Right cardiac atrium (tissue), 5 donors: Measurements from ENCODE around the gene LRRTM4. TPM values are rescaled to one million over a fixed set of nuclear protein-coding genes. Genes with fewer than 3 reads are reported as not detected.

Experiments used
- ATAC-seq, 2 donors: fragments of 200-7000 bp; cut with Tn5 transposase; one replicate each; pipeline versions ENCODE4 v1.8.0 to v1.9.1; 2020; ENCODE audit warnings: moderate library complexity in 2 of 2, mild to moderate bottlenecking in 1 of 2
- DNase-seq, 3 donors: peaks; one replicate each; pipeline ENCODE4 v3.0.0-alpha.2; 2020
- H3K27ac ChIP-seq: one replicate; pipeline ENCODE4 v1.5.1; 2013; ENCODE audit warnings: mild to moderate bottlenecking, low read length, control low read depth, moderate library complexity
- H3K27me3 ChIP-seq: one replicate; pipeline ENCODE4 v1.6.1; 2013; ENCODE audit not compliant: control insufficient read depth, insufficient read depth
- H3K4me1 ChIP-seq: one replicate; pipeline ENCODE4 v1.6.1; 2013; ENCODE audit warnings: low read length; ENCODE audit not compliant: control insufficient read depth, insufficient read depth
- H3K4me3 ChIP-seq: one replicate; pipeline ENCODE4 v1.5.1; 2013; ENCODE audit warnings: low read length, control low read depth
- H3K9me3 ChIP-seq: one replicate; pipeline ENCODE4 v1.6.1; 2013; ENCODE audit warnings: low read length; ENCODE audit not compliant: control insufficient read depth
- WGBS: extraction: QIAGEN DNeasy Blood & Tissue Kit; methylation state at CpG from one replicate; pipeline ENCODE4 v1.1.7; 2013; 5-methylcytosine and 5-hydroxymethylcytosine counted together
- intact Hi-C, 4 donors: fragments of 100-400 bp; cut with DNase I; formaldehyde crosslinking; loops; one replicate each; pipeline versions ENCODE4 v1.11.0 to v1.14.0; 2022 to 2023
- polyA plus RNA-seq: library from polyadenylated mRNA; stranded (reverse); fragments of 200-250 nt; gene quantifications from one replicate; pipeline ENCODE4 v1.2.3, GENCODE V29; 2013
- total RNA-seq, 4 donors: library from RNA; stranded (reverse); fragmentation: NEBNext Ultra II Directional; extraction: Animal tissue kit (Norgen Biotek cat#: 25700); gene quantifications; one replicate each; pipeline ENCODE4 v1.2.1, GENCODE V29; 2021
- donor health status: healthy with polysubstance abuse.
- donor health status: DM: no; HTN: yes; CAD: no.
- donor health status: DM: no; HTN: no; CAD: no.
- donor health status: DM: no; HTN: yes; CAD: no; lungs with severe emphysema.
- donor health status: DM: yes; HTN: yes; CAD: no.

Gene LRRTM4
- total and polyA plus RNA-seq, 5 donors, result 0.09 to 1.0 (median 0.59) TPM

- ATAC-seq (no peak), DNase-seq (no peak)
- no peaks in the 10 kb centered on the region for H3K9me3 ChIP-seq
- intact Hi-C loops, result no loop called here
- H3K27ac ChIP-seq, result no peak overlapping the region
- H3K27me3 ChIP-seq, result no peaks in the 10 kb centered on the region
- WGBS, result 42% methylated on average over 5 of the region's 5 CpGs
- no peaks in the 10 kb centered on the region for H3K4me1 ChIP-seq
- no peak overlapping the region for H3K4me3 ChIP-seq
These were observed 207.5 kb downstream of the LRRTM4 start for GRCh38 chr2:77314721-77315120.

- 40% methylated on average over 3 of the region's 3 CpGs for WGBS
- no peak for DNase-seq
These were observed 211.8 kb downstream of the LRRTM4 start for GRCh38 chr2:77310416-77310815.

GRCh38 chr2:77309725-77310124 lies 212.5 kb downstream of the LRRTM4 start:
- no peaks in the 10 kb centered on the region for H3K4me1 ChIP-seq
- ATAC-seq (no peak), DNase-seq (no peak)
- intact Hi-C loops, result no loop called here
- no peak overlapping the region for H3K27ac ChIP-seq
- no peaks in the 10 kb centered on the region for H3K27me3 ChIP-seq
- 61% methylated on average over 2 of the region's 2 CpGs for WGBS
- H3K9me3 ChIP-seq, result no peaks in the 10 kb centered on the region
- no peak overlapping the region for H3K4me3 ChIP-seq

More at GRCh38 chr2:77310416-77310815, 211.8 kb downstream of the LRRTM4 start:
- ATAC-seq, result no peak
- Histone ChIP-seq H3K4me3 (no peak overlapping the region), H3K27me3 (no peaks in the 10 kb centered on the region), H3K9me3 (no peaks in the 10 kb centered on the region), H3K27ac (no peak overlapping the region), H3K4me1 (no peaks in the 10 kb centered on the region)
- intact Hi-C loops, result no loop called here

GRCh38 chr2:77301441-77301840 lies 220.7 kb downstream of the LRRTM4 start:
- no peaks in the 10 kb centered on the region for H3K4me1 ChIP-seq
- WGBS, result 46% methylated on average over 1 of the region's 1 CpG
- ATAC-seq, result no peak

GRCh38 chr2:77296791-77297190 lies 225.4 kb downstream of the LRRTM4 start:
- 78% methylated on average over 5 of the region's 5 CpGs for WGBS
- Histone ChIP-seq H3K4me3 (no peak overlapping the region), H3K27ac (no peak overlapping the region), H3K4me1 (no peaks in the 10 kb centered on the region), H3K27me3 (no peaks in the 10 kb centered on the region), H3K9me3 (no peaks in the 10 kb centered on the region)
- ATAC-seq (no peak), DNase-seq (no peak)
- intact Hi-C loops, result no loop called here

More at GRCh38 chr2:77301441-77301840, 220.7 kb downstream of the LRRTM4 start:
- no peaks in the 10 kb centered on the region for H3K27me3 ChIP-seq
- no peak overlapping the region for H3K27ac ChIP-seq
- H3K9me3 ChIP-seq, result no peaks in the 10 kb centered on the region
- intact Hi-C loops, result no loop called here
- no peak overlapping the region for H3K4me3 ChIP-seq
- DNase-seq, result no peak

- no peaks in the 10 kb centered on the region for H3K4me1 ChIP-seq
- WGBS, result 74% methylated on average over 2 of the region's 2 CpGs
- H3K9me3 ChIP-seq, result no peaks in the 10 kb centered on the region
- intact Hi-C loops, result no loop called here
- ATAC-seq (no peak), DNase-seq (no peak)
- no peak overlapping the region for H3K4me3 ChIP-seq
- no peaks in the 10 kb centered on the region for H3K27me3 ChIP-seq
- H3K27ac ChIP-seq, result no peak overlapping the region
These were observed 227.7 kb downstream of the LRRTM4 start for GRCh38 chr2:77294474-77294873.

- Histone ChIP-seq H3K9me3 (no peaks in the 10 kb centered on the region), H3K4me3 (no peak overlapping the region), H3K27ac (no peak overlapping the region), H3K4me1 (no peaks in the 10 kb centered on the region), H3K27me3 (no peaks in the 10 kb centered on the region)
- no peak for DNase-seq
- WGBS, result 56% methylated on average over 1 of the region's 1 CpG
- intact Hi-C loops, result no loop called here
- ATAC-seq, result no peak
These were observed 237.8 kb downstream of the LRRTM4 start for GRCh38 chr2:77284353-77284752.

- ATAC-seq (no peak), DNase-seq (peak in 1 of 3 donors; percentile 32)
- Histone ChIP-seq H3K9me3 (no peaks in the 10 kb centered on the region), H3K4me1 (no peaks in the 10 kb centered on the region), H3K27ac (no peak overlapping the region), H3K27me3 (no peaks in the 10 kb centered on the region), H3K4me3 (no peak overlapping the region)
- 91% methylated on average over 5 of the region's 5 CpGs for WGBS
- intact Hi-C loops, result no loop called here
These were observed 250.9 kb downstream of the LRRTM4 start for GRCh38 chr2:77271262-77271661.

- intact Hi-C loops, result no loop called here
- no peak overlapping the region for H3K4me3 ChIP-seq
- DNase-seq, result no peak
- no peaks in the 10 kb centered on the region for H3K9me3 ChIP-seq
- no peaks in the 10 kb centered on the region for H3K27me3 ChIP-seq
- H3K4me1 ChIP-seq, result no peaks in the 10 kb centered on the region
- no peak for ATAC-seq
- no peak overlapping the region for H3K27ac ChIP-seq
- 70% methylated on average over 3 of the region's 3 CpGs for WGBS
These were observed 251.7 kb downstream of the LRRTM4 start for GRCh38 chr2:77270433-77270832.

GRCh38 chr2:77268626-77269025 lies 253.6 kb downstream of the LRRTM4 start:
- no peaks in the 10 kb centered on the region for H3K4me1 ChIP-seq
- no peaks in the 10 kb centered on the region for H3K27me3 ChIP-seq
- DNase-seq (no peak), ATAC-seq (no peak)
- intact Hi-C loops, result no loop called here
- no peaks in the 10 kb centered on the region for H3K9me3 ChIP-seq
- no peak overlapping the region for H3K4me3 ChIP-seq
- no peak overlapping the region for H3K27ac ChIP-seq
- 83% methylated on average over 3 of the region's 3 CpGs for WGBS

GRCh38 chr2:77232909-77233425 lies 289.2 kb downstream of the LRRTM4 start:
- Histone ChIP-seq H3K9me3 (no peaks in the 10 kb centered on the region), H3K4me3 (no peak overlapping the region), H3K27ac (no peak overlapping the region), H3K4me1 (no peaks in the 10 kb centered on the region), H3K27me3 (no peaks in the 10 kb centered on the region)
- DNase-seq (no peak), ATAC-seq (no peak)
- intact Hi-C loops, result no loop called here

- Histone ChIP-seq H3K4me3 (no peak overlapping the region), H3K27ac (no peak overlapping the region), H3K4me1 (no peaks in the 10 kb centered on the region), H3K27me3 (no peaks in the 10 kb centered on the region), H3K9me3 (no peaks in the 10 kb centered on the region)
- no peak for DNase-seq
- ATAC-seq, result peak in 1 of 2 donors; percentile 65
- WGBS, result 63% methylated on average over 1 of the region's 1 CpG
- intact Hi-C loops, result no loop called here
These were observed 293.8 kb downstream of the LRRTM4 start for GRCh38 chr2:77228391-77228790.
